MCF 10A (cell line): ENCODE measurements around the gene EP400. TPM values are rescaled to one million over a fixed set of nuclear protein-coding genes. Genes with fewer than 3 reads are reported as not detected.

Experiments
- BruUV-seq: library from RNA; stranded (reverse); fragments of 400-500 nt; replicated peaks from 2 replicates; lab custom pipeline; 2021; lab: Mats Ljungman, UMichigan
- CTCF ChIA-PET: fragments of 300-600 bp; sonication (Branson Sonifier 250); formaldehyde crosslinking; extraction: SDS; loops from one replicate; lab custom pipeline; 2021; ENCODE audit warnings: antibody characterized with exemption, inconsistent platforms; lab: Yijun Ruan, JAX
- POLR2A ChIA-PET: fragments of 300-600, 350-650 bp; sonication (Branson Sonifier 250); formaldehyde crosslinking; extraction: SDS; loops from one replicate; lab custom pipeline; 2020; ENCODE audit warnings: antibody characterized with exemption, inconsistent platforms; lab: Yijun Ruan, JAX
- DNase-seq: peaks from one replicate; pipeline ENCODE4 v3.0.0-alpha.2; 2018; ENCODE audit not compliant: unreplicated experiment
- H3K27ac Mint-ChIP-seq: one replicate; pipeline ENCODE4 v1.8.0; 2022; ENCODE audit warnings: mild to moderate bottlenecking, low read depth, mixed read lengths; ENCODE audit not compliant: unreplicated experiment
- H3K27me3 Mint-ChIP-seq: one replicate; pipeline ENCODE4 v1.8.0; 2022; ENCODE audit warnings: mixed read lengths; ENCODE audit not compliant: insufficient read depth, unreplicated experiment
- H3K36me3 Mint-ChIP-seq: one replicate; pipeline ENCODE4 v1.8.0; 2022; ENCODE audit warnings: mild to moderate bottlenecking, moderate library complexity, mixed read lengths; ENCODE audit not compliant: insufficient read depth, unreplicated experiment
- H3K4me1 Mint-ChIP-seq: one replicate; pipeline ENCODE4 v1.8.0; 2022; ENCODE audit warnings: mixed read lengths; ENCODE audit not compliant: insufficient read depth, unreplicated experiment
- H3K4me3 Mint-ChIP-seq: one replicate; pipeline ENCODE4 v1.8.0; 2022; ENCODE audit warnings: mild to moderate bottlenecking, moderate library complexity, mixed read lengths; ENCODE audit not compliant: unreplicated experiment
- H3K9me3 Mint-ChIP-seq: one replicate; pipeline ENCODE4 v1.8.0; 2022; ENCODE audit warnings: mixed read lengths; ENCODE audit not compliant: unreplicated experiment
- intact Hi-C: fragments of 100-400 bp; cut with micrococcal nuclease; formaldehyde crosslinking; loops from 2 replicates; pipeline ENCODE4 v1.14.1; 2022
- total RNA-seq: library from RNA; stranded (reverse); gene quantifications from 2 replicates; pipeline ENCODE4 v1.2.3, GENCODE V29; 2022
- TF ChIP-seq, protein P1 (sequence below): fragments of 200-600 bp; IDR thresholded peaks from one replicate; pipeline ENCODE4 v1.8.0; 2022; ENCODE audit warnings: antibody characterized with exemption, mild to moderate bottlenecking; ENCODE audit not compliant: unreplicated experiment

The EP400 gene
- total RNA-seq, 1 experiment from 2014 or later = 52.4 TPM

DNA sequence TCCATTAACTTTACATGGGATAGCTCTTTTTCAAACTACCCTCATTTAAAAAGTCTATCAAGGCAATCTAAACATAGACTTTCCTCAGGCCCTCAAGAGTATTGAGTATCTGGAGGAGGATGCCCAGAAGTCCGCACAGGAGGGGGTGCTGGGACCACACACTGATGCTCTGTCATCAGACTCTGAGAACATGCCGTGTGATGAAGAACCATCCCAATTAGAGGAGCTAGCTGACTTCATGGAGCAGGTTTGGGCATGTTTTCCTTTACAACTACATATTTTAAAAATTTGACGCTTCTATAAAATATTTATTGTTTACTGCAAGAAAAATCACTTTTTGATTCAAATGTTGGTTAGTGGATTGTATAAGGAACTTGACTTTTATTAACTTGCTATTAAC is 93.5 kb downstream of the EP400 start:
- Mint-ChIP-seq H3K36me3 (peaks cover 81% of the 10 kb centered on the region), H3K4me3 (no peak overlapping the region), H3K9me3 (no peaks in the 10 kb centered on the region), H3K27me3 (no peaks in the 10 kb centered on the region), H3K4me1 (no peaks in the 10 kb centered on the region), H3K27ac (peak overlapping the region; percentile 64)
- POLR2A ChIA-PET = no interaction called here
- no peak for DNase-seq
- intact Hi-C loops = no loop called here
- TF ChIP-seq, protein P1, sequence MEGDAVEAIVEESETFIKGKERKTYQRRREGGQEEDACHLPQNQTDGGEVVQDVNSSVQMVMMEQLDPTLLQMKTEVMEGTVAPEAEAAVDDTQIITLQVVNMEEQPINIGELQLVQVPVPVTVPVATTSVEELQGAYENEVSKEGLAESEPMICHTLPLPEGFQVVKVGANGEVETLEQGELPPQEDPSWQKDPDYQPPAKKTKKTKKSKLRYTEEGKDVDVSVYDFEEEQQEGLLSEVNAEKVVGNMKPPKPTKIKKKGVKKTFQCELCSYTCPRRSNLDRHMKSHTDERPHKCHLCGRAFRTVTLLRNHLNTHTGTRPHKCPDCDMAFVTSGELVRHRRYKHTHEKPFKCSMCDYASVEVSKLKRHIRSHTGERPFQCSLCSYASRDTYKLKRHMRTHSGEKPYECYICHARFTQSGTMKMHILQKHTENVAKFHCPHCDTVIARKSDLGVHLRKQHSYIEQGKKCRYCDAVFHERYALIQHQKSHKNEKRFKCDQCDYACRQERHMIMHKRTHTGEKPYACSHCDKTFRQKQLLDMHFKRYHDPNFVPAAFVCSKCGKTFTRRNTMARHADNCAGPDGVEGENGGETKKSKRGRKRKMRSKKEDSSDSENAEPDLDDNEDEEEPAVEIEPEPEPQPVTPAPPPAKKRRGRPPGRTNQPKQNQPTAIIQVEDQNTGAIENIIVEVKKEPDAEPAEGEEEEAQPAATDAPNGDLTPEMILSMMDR = no peak
- CTCF ChIA-PET = no interaction called here
- no TSS peak for BruUV-seq

DNA sequence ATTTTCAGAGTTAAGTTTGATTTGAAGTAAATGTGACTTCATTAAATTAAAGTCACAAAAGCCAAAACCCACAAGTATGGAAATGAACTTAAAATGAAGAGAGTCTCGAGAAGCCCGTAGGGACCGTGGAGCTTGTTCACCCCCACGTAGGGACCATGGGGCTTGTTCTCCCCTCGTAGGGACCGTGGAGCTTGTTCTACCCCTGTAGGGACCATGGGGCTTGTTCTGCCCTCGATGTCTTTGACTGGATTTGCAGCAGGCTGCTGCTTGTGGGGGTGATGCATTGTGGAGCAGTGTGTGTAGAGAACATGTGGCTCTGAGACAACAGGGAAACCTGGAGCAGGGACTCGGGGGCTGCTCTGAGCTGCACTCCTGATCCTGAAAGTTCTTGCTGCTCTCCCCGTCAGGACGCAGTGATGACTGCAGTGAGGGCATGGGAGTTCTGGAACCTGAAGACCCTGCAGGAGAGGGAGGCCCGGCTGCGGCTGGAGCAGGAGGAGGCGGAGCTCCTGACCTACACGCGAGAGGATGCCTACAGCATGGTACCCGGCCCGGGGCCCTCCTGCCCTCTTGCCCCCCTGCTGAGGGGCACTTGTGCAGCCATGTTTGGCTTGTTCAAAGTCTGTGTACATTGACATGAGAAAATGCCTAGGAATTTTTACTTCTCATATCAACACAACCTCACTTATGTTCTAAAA is 94.2 kb downstream of the EP400 start:
- ChIA-PET CTCF (no interaction called here), POLR2A (no interaction called here)
- no peaks in the 10 kb centered on the region for H3K9me3 Mint-ChIP-seq
- no peaks in the 10 kb centered on the region for H3K4me1 Mint-ChIP-seq
- H3K27ac Mint-ChIP-seq = peak overlapping the region; percentile 64
- H3K36me3 Mint-ChIP-seq = peaks cover 84% of the 10 kb centered on the region
- DNase-seq = no peak
- no peak overlapping the region for H3K4me3 Mint-ChIP-seq
- TF ChIP-seq, protein P1 = no peak
- no TSS peak for BruUV-seq
- H3K27me3 Mint-ChIP-seq = no peaks in the 10 kb centered on the region
- intact Hi-C loops = no loop called here

DNA sequence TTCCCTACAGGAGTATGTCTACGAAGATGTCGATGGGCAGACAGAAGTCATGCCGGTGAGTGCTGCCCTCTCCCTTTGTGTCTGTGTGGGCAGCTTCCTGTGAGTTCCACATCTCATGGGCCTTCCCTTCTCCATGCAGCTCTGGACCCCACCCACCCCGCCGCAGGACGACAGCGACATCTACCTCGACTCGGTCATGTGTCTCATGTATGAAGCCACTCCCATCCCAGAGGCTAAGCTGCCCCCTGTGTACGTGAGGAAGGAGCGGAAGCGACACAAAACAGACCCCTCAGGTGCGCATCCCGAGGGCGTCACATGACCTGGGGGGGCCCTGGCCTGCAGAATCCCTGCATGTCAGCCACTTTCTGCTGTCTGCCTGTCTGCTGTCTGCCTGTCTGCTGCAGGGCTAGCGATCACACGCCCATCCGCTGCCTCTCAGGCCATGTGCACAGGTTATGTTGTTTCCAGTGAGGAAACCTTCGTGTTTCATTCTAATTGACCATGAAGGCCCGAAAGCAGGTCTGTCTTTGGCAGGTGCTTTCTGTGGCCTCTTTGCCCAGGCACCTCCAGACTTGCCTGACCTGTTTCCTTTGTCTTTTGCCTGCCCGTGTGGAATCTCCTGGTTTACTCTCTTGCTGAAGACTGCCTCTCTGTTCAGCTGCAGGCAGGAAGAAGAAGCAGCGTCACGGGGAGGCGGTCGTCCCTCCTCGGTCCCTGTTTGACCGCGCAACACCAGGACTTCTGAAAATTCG is 95.1 kb downstream of the EP400 start:
- Mint-ChIP-seq H3K9me3 (no peaks in the 10 kb centered on the region), H3K36me3 (peaks cover 79% of the 10 kb centered on the region), H3K27me3 (no peaks in the 10 kb centered on the region), H3K27ac (no peak overlapping the region), H3K4me1 (no peaks in the 10 kb centered on the region), H3K4me3 (no peak overlapping the region)
- DNase-seq = no peak
- TSS peak; percentile 39 for BruUV-seq
- TF ChIP-seq, protein P1 = no peak
- intact Hi-C loops = no loop called here
- POLR2A ChIA-PET = no interaction called here
- CTCF ChIA-PET = no interaction called here

DNA sequence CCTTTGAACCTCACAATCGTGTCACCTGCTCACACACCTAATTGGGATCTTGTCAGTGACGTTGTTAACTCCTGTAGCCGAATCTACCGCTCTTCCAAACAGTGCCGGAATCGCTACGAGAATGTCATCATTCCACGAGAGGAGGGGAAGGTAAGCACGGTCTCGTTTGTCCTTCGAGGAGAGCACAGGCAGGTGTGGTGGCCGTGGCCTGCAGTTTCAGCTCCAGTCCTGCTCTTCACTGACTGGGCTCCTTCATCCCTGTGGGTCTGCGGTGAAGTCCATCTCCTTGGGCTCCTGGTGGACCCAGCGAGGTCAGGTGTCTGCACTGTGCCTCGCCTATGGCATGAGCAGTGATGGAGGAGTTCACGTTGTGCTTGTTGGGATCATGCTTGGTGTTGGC is 96.0 kb downstream of the EP400 start:
- no peak overlapping the region for H3K4me3 Mint-ChIP-seq

More for the DNA sequence above, 96.0 kb downstream of the EP400 start:
- intact Hi-C loops = no loop called here
- Mint-ChIP-seq H3K36me3 (peaks cover 84% of the 10 kb centered on the region), H3K4me1 (no peaks in the 10 kb centered on the region), H3K27ac (no peak overlapping the region), H3K27me3 (no peaks in the 10 kb centered on the region), H3K9me3 (no peaks in the 10 kb centered on the region)
- no TSS peak for BruUV-seq
- DNase-seq = no peak
- TF ChIP-seq, protein P1 = no peak
- ChIA-PET POLR2A (no interaction called here), CTCF (interaction anchor here (0.7 kb wide), 1 partner anchor 1079 kb away, joined by 3 read pairs; no protein-coding TSS in a partner anchor)
